GM23338 (cell line): Measurements from ENCODE around the gene DIP2B. TPM values are rescaled to one million over a fixed set of nuclear protein-coding genes. Genes with fewer than 3 reads are reported as not detected.

Experiments
- ATAC-seq: fragments of 200-7000 bp; cut with Tn5 transposase; 3 replicates; pipeline ENCODE4 v1.9.1; 2020
- DNase-seq: peaks from one replicate; pipeline ENCODE4 v3.0.0-alpha.2; 2015; ENCODE audit warnings: low spot score
- H2AFZ ChIP-seq: fragments of 200-600 bp; sonication (generic); 2 replicates; pipeline ENCODE4 v1.8.0; 2016; ENCODE audit warnings: antibody characterized with exemption, mild to moderate bottlenecking, moderate library complexity
- H3F3A ChIP-seq: fragments of 200-600 bp; sonication (generic); replicated peaks from 2 replicates; pipeline ENCODE4 v1.8.0; 2017; ENCODE audit warnings: antibody characterized with exemption, mixed run types, low read depth
- H3K27ac ChIP-seq: fragments of 200-600 bp; sonication (generic); 2 replicates; pipeline ENCODE4 v1.6.1; 2016; ENCODE audit warnings: low read depth
- H3K27me3 ChIP-seq: fragments of 200-600 bp; sonication (generic); 2 replicates; pipeline ENCODE4 v1.8.0; 2016; ENCODE audit warnings: mild to moderate bottlenecking, mixed run types, moderate library complexity; ENCODE audit not compliant: insufficient read depth
- H3K36me3 ChIP-seq: fragments of 200-600 bp; sonication (generic); 2 replicates; pipeline ENCODE4 v1.8.0; 2016; ENCODE audit warnings: mild to moderate bottlenecking; ENCODE audit not compliant: insufficient read depth
- H3K4me1 ChIP-seq: fragments of 200-600 bp; sonication (generic); 2 replicates; pipeline ENCODE4 v1.8.0; 2016; ENCODE audit warnings: mild to moderate bottlenecking, moderate library complexity; ENCODE audit not compliant: insufficient read depth
- H3K4me2 ChIP-seq: fragments of 200-600 bp; sonication (generic); 2 replicates; pipeline ENCODE4 v1.7.1; 2017; ENCODE audit warnings: mixed run types
- H3K4me3 ChIP-seq: fragments of 200-600 bp; sonication (generic); 2 replicates; pipeline ENCODE4 v1.6.1; 2016; ENCODE audit warnings: mixed run types
- H3K79me2 ChIP-seq: fragments of 200-600 bp; sonication (generic); replicated peaks from 2 replicates; pipeline ENCODE4 v1.8.0; 2017; ENCODE audit warnings: mild to moderate bottlenecking; ENCODE audit not compliant: insufficient read depth
- H3K9me2 ChIP-seq: fragments of 200-600 bp; sonication (generic); 2 replicates; pipeline ENCODE4 v1.8.0; 2017; ENCODE audit not compliant: insufficient read depth
- H4K20me1 ChIP-seq: fragments of 200-600 bp; sonication (generic); replicated peaks from 2 replicates; pipeline ENCODE4 v1.8.0; 2017; ENCODE audit warnings: mild to moderate bottlenecking; ENCODE audit not compliant: insufficient read depth
- H3K27ac Mint-ChIP-seq: 2 replicates; pipeline ENCODE4 v1.8.0; 2020; ENCODE audit warnings: inconsistent platforms, mild to moderate bottlenecking, moderate library complexity, mixed read lengths
- H3K27me3 Mint-ChIP-seq: 3 replicates; pipeline ENCODE4 v1.8.0; 2022; ENCODE audit warnings: low read depth, mild to moderate bottlenecking, moderate library complexity, mixed read lengths, inconsistent platforms; ENCODE audit not compliant: insufficient read depth, poor library complexity
- H3K36me3 Mint-ChIP-seq: 3 replicates; pipeline ENCODE4 v1.8.0; 2021; ENCODE audit warnings: low read depth, mild to moderate bottlenecking, inconsistent platforms, moderate library complexity, mixed read lengths
- H3K4me1 Mint-ChIP-seq: 3 replicates; pipeline ENCODE4 v1.8.0; 2020; ENCODE audit warnings: mild to moderate bottlenecking, inconsistent platforms, mixed read lengths
- H3K4me3 Mint-ChIP-seq: 3 replicates; pipeline ENCODE4 v1.8.0; 2021; ENCODE audit warnings: moderate library complexity, mild to moderate bottlenecking, inconsistent platforms, mixed read lengths
- H3K9me3 Mint-ChIP-seq: 3 replicates; pipeline ENCODE4 v1.8.0; 2020; ENCODE audit warnings: moderate library complexity, mild to moderate bottlenecking, inconsistent platforms, mixed read lengths
- CREB1 ChIP-seq: fragments of 250-450 bp; sonication (Bioruptor Pico); IDR thresholded peaks from 2 replicates; pipeline ENCODE4 v1.5.0; 2020; ENCODE audit warnings: low read depth, mild to moderate bottlenecking, moderate library complexity
- ETS1 ChIP-seq: IDR thresholded peaks from 2 replicates; pipeline ENCODE4 v1.6.1; 2016; ENCODE audit warnings: antibody characterized with exemption
- EZH2 ChIP-seq: fragments of 200-600 bp; sonication (generic); IDR thresholded peaks from one replicate; pipeline ENCODE4 v1.8.0; 2017; ENCODE audit warnings: antibody characterized with exemption, mild to moderate bottlenecking, low read depth; ENCODE audit not compliant: unreplicated experiment
- JUNB ChIP-seq: IDR thresholded peaks from one replicate; pipeline ENCODE4 v1.6.1; 2016; ENCODE audit warnings: antibody characterized with exemption; ENCODE audit not compliant: unreplicated experiment
- NANOG ChIP-seq: IDR thresholded peaks from 2 replicates; pipeline ENCODE4 v1.6.1; 2016; ENCODE audit warnings: antibody characterized with exemption, borderline replicate concordance
- POLR2AphosphoS5 ChIP-seq: IDR thresholded peaks from 2 replicates; pipeline ENCODE4 v1.6.1; 2016; ENCODE audit warnings: antibody characterized with exemption, low read depth
- STAT1 ChIP-seq: IDR thresholded peaks from one replicate; pipeline ENCODE4 v1.6.1; 2016; ENCODE audit warnings: antibody characterized with exemption; ENCODE audit not compliant: unreplicated experiment
- ZNF114 ChIP-seq: fragments of 250-450 bp; sonication (Bioruptor Pico); IDR thresholded peaks from 2 replicates; pipeline ENCODE4 v1.5.0; 2020; ENCODE audit warnings: mild to moderate bottlenecking, moderate library complexity
- ZNF462 ChIP-seq: fragments of 250-450 bp; sonication (Bioruptor Pico); IDR thresholded peaks from 2 replicates; pipeline ENCODE4 v1.5.0; 2020; ENCODE audit warnings: mild to moderate bottlenecking, moderate library complexity
- polyA plus RNA-seq: library from polyadenylated mRNA; unstranded; fragments of >200 nt; fragmentation: Nextera tagmentation; extraction: Ambion mirVana; gene quantifications from 2 replicates; pipeline ENCODE4 v1.2.1, GENCODE V29; 2016
- total RNA-seq: library from RNA; depleted of rRNA; stranded (reverse); fragments of >200 nt; shearing (Covaris generic); gene quantifications from 2 replicates; pipeline ENCODE4 v1.2.3, GENCODE V29; 2014

Gene DIP2B
- total and polyA plus RNA-seq, 2 experiments from 2014 or later, result 8.0 to 36.4 TPM

- H3K27me3 Mint-ChIP-seq, result peaks cover 4% of the 10 kb centered on the region
- H3K4me1 ChIP-seq, result peaks cover 28% of the 10 kb centered on the region
- H3K4me3 Mint-ChIP-seq, result no peak overlapping the region
- no peaks in the 10 kb centered on the region for H3K9me2 ChIP-seq
- no peak overlapping the region for H3K4me3 ChIP-seq
- H3K4me2 ChIP-seq, result no peak overlapping the region
- DNase-seq (no peak), ATAC-seq (no peak)
- no peaks in the 10 kb centered on the region for H3K36me3 ChIP-seq
- H3K9me3 Mint-ChIP-seq, result no peaks in the 10 kb centered on the region; the same call in 2 of the 3 replicates
- no peak overlapping the region for H2AFZ ChIP-seq
- no peaks in the 10 kb centered on the region for H3K27me3 ChIP-seq
- H3F3A ChIP-seq, result no peaks in the 10 kb centered on the region
- peaks cover 92% of the 10 kb centered on the region for H3K79me2 ChIP-seq
- H3K36me3 Mint-ChIP-seq, result peaks cover 4% of the 10 kb centered on the region; the same call in 2 of the 3 replicates
- peaks cover 18% of the 10 kb centered on the region for H3K4me1 Mint-ChIP-seq
- no peak overlapping the region; the same call in 1 of the 2 replicates for H3K27ac ChIP-seq
- no peak overlapping the region for H3K27ac Mint-ChIP-seq
- TF ChIP-seq POLR2AphosphoS5 (no peak), CREB1 (CRISPR knock-in tag) (no peak), NANOG (no peak), EZH2 (no peak), ZNF462 (CRISPR knock-in tag) (no peak), JUNB (no peak), ZNF114 (no peak), STAT1 (no peak), ETS1 (no peak)
- H4K20me1 ChIP-seq, result 0 out of 2 replicates have a peak, but pooled peaks cover 4% of the 10 kb centered on the region
These were observed 45.9 kb downstream of the DIP2B start for GRCh38 chr12:50550530-50551223.
